Measurements from ENCODE around the gene ST6GALNAC3.

The ST6GALNAC3 gene

GRCh38 chr1:76444773-76445172 is 370.2 kb downstream of the ST6GALNAC3 start:
- DNase-seq (ENCODE audit: low spot score) = no peak

DNA sequence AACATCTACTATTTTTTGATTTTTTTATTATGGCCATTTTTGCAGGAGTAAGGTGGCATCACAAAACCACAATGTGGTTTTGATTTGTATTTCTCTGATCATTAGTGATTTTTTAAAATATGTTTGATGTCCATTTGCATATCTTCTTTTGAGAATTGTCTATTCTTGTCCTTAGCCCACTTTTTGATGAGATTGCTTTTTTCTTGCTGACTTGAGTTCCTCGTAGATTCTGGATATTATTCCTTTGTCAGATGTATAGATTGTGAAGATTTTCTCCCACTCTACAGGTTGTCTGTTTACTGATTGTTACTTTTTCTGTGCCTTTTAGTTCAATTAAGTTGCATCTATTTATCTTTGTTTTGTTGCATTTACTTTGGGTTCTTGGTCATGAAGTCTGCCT is 375.7 kb downstream of the ST6GALNAC3 start:
- no peak for DNase-seq (ENCODE audit: low spot score)

- DNase-seq (ENCODE audit: low spot score) = no peak
Observed at GRCh38 chr1:76463278-76463677, 388.7 kb downstream of the ST6GALNAC3 start.

DNA sequence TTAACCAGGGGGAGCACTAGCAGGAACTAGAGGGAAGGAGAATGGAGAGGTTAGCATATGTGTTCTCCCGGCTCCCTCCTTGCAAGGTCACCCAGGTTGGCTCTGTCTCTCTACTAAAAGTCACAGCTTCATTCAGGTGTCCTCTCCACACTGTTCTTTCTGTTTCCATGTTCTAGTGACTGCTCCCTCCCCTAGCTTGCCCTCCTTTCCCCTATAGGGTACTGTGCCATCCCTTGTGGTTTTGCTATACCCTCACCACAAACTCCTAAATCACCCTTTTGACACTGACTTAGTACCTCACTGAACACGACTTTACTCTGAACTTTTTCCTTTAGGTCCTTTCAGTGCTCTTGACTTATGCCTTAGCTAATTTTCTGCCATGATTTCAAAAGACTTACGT is 389.3 kb downstream of the ST6GALNAC3 start:
- DNase-seq (ENCODE audit: low spot score) = no peak

DNA sequence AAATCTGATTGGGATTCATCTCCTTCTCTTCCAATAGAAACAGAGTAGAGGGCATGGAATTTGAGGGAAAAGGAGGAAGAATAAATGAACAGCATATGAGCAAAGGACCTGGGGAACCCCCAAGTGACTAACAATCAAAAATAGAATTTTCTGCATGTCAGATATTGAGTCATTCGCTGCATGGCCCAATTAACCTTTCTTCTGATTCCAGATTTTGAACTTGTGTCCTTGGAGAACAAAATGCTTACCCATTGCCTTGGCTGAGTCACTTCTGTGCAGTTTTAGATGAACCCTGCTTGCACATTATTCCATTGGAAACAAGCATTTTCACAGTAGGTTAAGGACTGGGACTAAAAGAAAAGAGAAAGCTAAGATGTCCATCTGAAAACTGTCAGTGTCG is 390.5 kb downstream of the ST6GALNAC3 start:
- DNase-seq (ENCODE audit: low spot score) = no peak

GRCh38 chr1:76470166-76470565 is 395.6 kb downstream of the ST6GALNAC3 start:
- no peak for DNase-seq (ENCODE audit: low spot score)

GRCh38 chr1:76471536-76471935 is 397.0 kb downstream of the ST6GALNAC3 start:
- DNase-seq (ENCODE audit: low spot score) = no peak

GRCh38 chr1:76473591-76473990 is 399.0 kb downstream of the ST6GALNAC3 start:
- no peak for DNase-seq (ENCODE audit: low spot score)

DNA sequence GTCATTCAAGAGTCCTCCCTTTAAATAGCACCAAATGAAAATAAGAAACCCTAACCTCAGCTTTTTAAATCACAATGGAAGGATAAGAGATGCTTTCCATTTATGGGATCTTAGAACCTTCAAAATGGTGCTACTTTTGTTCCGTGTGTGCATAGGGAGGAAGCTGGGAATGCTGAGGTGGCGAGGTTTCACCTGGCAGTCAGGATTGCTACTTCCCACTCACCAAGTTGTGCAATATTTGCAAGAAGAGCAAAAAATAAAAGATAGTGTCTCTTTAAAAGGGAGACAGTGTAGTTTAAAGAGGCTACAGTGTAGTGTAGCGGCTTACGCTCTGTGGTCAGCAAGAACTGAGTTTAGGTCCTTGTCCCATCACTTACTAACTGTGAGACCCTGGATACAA is 400.4 kb downstream of the ST6GALNAC3 start:
- no peak for DNase-seq (ENCODE audit: low spot score)

- DNase-seq (ENCODE audit: low spot score) = no peak
Observed at GRCh38 chr1:76477156-76477555, 402.6 kb downstream of the ST6GALNAC3 start.

GRCh38 chr1:76480827-76481226 is 406.3 kb downstream of the ST6GALNAC3 start:
- DNase-seq (ENCODE audit: low spot score) = no peak

GRCh38 chr1:76481672-76482071 is 407.1 kb downstream of the ST6GALNAC3 start:
- DNase-seq (ENCODE audit: low spot score) = no peak

GRCh38 chr1:76482272-76482671 is 407.7 kb downstream of the ST6GALNAC3 start:
- DNase-seq (ENCODE audit: low spot score) = no peak

GRCh38 chr1:76491737-76492136 is 417.2 kb downstream of the ST6GALNAC3 start:
- no peak for DNase-seq (ENCODE audit: low spot score)

DNA sequence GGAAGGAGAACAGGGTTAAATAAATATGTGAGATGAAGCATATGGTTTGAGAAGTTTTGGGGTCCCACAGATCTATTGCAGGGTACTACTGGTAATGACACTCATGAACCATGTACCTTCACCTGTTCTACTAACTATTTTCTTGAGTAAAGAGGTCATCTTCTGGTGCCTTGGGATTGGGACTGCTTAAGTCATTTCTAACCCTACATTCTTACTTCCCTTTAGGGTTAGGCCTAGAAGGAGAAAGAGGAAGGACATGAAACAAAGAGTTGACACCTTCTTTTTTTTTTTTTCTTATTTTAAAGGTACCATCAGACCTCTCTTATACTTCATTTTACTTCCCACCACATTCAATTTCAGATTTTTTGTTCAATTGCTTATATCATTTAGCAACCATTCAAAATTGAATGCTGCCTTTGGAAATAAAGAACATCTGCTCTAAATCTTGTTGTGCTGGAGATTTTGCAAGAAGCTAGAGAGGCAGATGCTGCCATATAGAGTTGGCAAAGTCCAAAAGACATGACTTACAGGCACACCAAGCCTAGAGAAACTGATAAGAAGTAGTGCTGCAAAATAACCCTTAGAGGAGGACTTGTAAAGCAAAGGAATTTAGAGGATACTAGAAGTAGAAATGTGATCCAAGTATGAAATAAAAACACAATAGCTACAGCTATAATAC is 418.3 kb downstream of the ST6GALNAC3 start:
- DNase-seq (ENCODE audit: low spot score) = no peak

- DNase-seq (ENCODE audit: low spot score) = no peak
Observed at GRCh38 chr1:76494807-76495206, 420.3 kb downstream of the ST6GALNAC3 start.

DNA sequence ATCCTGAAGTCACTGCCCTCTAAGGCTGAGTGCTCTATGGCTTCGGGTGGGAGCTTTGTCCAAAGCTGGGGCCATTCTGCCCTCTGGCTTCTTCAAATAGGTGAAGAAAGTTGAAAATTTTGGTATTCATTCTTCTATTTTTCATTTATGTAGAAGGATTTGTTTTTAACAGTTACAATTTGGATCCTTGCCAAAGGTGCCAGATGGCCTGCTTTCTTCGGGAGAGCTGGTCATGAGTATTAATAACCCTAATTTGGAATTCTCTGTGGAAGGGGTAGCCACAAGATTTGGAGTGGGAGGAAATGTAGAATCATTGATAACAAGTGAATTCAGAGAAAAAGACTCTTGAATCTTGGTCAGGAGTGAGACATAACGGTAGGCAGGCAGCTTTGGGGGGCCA is 422.3 kb downstream of the ST6GALNAC3 start:
- DNase-seq (ENCODE audit: low spot score) = no peak

DNA sequence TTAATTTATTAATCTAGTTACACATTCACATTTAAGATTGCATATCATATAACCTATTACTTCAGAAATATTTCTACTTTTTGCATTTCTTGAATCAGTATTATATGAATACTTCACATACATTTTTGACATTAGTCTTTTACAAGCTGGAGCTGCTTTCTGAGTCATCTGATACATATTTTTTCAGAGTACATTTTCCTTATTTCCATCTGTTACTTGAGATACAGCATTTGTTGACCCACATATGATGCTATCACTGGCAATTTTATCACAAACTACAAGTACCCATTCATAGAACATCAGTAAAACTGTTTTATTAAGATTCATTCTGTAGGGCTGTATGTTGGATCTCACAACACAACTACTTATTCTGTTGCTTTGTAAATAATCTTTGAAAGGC is 425.6 kb downstream of the ST6GALNAC3 start:
- no peak for DNase-seq (ENCODE audit: low spot score)

DNA sequence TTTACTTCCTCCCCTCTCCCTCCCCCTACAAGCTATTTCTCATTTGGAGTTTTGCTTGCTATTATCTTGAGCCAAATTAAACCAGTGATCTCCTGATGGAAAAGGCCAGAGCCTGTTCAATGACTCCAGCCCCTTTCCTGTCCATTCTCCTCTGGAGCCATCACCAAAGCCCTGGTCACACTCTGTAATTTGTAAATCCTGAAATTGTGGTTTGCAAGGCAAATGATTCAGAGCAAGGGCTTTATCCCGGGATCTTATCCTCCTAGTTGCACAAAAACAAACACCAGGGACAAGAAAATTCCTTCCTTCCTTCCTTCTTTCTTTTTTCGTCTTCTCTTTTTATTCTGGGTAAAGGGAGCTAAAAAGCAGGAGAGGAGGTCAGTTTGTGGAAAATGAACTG is 426.6 kb downstream of the ST6GALNAC3 start:
- DNase-seq (ENCODE audit: low spot score) = no peak

GRCh38 chr1:76501586-76502219 is 427.2 kb downstream of the ST6GALNAC3 start:
- no peak for DNase-seq (ENCODE audit: low spot score)

DNA sequence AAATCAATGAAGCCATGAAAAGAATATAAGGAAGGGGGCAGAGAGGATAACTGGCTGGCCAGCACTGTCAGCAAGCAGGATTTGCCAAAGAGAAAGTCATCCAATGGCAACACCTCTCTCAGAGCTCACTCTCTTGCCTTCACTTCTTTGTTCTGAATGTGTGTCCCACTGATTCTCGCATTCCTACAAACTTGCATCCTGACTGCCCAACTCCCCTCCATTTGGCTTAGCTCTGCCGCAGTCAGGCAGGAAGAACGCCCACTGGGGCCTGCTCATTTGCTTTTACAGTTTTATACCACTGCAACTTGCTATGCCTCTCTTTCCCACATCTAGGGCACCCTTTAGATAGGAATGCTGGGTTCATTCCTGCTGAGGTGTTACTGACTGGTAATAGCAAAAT is 428.6 kb downstream of the ST6GALNAC3 start:
- no peak for DNase-seq (ENCODE audit: low spot score)

GRCh38 chr1:76503736-76504135 is 429.2 kb downstream of the ST6GALNAC3 start:
- no peak for DNase-seq (ENCODE audit: low spot score)

- DNase-seq (ENCODE audit: low spot score) = no peak
Observed at GRCh38 chr1:76507376-76507775, 432.8 kb downstream of the ST6GALNAC3 start.

DNA sequence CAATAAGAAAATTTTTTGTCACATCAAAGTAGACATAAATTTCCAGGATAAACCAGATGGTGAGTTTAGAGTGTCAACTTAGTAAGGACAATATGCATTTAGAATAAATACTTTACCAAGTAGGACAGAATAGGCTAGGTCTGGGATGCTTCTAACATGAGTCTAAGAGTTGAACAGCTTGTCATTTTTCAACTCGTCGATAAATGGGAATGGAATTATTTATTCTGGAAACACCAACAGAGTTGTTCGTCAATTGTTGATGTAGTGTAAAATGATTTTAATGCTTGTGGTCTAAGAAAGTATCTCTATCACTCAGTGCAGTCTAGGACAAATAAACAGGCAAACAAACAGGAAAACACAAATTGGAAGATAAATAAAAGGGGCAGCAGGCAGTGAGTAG is 434.3 kb downstream of the ST6GALNAC3 start:
- no peak for DNase-seq (ENCODE audit: low spot score)
